GM19395 (cell line): ENCODE results near the gene PTGES3.
"Not testable (repeated sequence)": the region's sequence is repeated elsewhere in the genome, so short reads cannot be mapped to it uniquely, and the experiment has no call there.

Experiments
- ATAC-seq: cut with Tn5 transposase; IDR thresholded peaks from one replicate; pipeline ENCODE4 v1.9.1; 2021; ENCODE audit warnings: mild to moderate bottlenecking, moderate library complexity; ENCODE audit not compliant: unreplicated experiment

Gene PTGES3

DNA sequence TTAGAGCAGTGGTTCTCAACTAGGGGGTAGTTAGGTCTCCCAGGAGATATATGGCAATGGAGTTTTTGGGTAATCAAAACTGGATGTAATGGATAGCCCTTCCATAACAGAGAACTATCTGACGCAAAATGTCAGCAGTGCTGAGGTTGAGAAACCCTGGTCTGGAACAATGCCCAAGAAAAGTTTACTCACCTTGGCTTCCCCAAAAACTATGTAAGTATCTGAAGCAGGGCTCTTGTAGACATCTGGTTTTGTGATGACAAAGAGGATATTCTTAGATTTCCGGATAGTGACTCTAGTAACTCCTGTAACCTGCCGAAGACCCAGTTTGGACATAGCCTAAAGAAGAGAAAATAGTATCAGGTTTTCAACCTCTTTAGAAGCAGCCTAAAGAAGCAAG is 25.3 kb upstream of the PTGES3 start:
- ATAC-seq = no peak

DNA sequence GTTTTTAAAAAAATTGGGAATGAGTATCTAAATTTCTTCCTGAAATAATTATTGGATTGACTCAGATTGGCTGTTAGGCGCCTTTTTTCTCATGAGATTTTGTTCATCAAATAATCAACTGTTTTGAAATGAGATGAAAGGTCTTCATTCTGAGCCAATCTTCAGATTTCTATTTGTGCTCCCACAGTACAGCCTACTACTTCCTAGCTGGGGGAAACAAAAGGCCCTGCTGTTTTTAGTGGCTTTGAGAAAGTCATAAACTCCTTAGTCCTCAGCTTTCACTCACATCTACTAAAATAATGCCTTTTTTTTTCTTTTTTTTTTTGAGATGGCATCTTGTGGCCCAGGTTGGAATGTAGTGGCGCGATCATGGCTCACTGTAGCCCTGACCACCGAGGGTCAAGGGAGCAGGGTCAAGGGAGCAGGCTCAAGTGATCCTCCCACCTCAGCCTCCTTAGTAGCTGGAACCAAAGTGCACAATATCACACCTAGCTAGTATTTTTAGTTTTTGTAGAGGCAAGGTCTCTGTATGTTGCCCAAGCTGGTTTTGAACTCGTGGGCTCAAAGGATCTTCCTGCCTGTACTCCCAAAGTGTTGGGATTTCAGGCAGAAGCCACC is 21.8 kb upstream of the PTGES3 start:
- no peak for ATAC-seq

DNA sequence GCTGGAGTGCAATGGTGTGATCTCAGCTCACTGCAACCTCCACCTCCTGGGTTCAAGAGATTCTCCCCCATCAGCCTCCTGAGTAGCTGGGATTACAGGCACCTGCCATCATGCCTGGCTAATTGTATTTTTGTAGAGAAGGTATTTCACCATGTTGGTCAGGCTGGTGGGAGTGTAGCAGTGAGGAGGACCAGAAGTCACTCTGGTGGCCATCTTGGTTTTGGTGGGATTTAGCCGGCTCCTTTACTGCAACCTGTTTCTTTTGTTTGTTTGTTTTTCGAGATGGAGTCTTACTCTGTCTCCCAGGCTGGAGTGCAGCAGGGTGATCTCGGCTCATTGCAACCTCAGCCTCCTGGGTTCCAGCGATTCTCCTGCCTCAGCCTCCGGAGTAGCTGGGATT is 16.4 kb upstream of the PTGES3 start:
- not testable (repeated sequence) for ATAC-seq

DNA sequence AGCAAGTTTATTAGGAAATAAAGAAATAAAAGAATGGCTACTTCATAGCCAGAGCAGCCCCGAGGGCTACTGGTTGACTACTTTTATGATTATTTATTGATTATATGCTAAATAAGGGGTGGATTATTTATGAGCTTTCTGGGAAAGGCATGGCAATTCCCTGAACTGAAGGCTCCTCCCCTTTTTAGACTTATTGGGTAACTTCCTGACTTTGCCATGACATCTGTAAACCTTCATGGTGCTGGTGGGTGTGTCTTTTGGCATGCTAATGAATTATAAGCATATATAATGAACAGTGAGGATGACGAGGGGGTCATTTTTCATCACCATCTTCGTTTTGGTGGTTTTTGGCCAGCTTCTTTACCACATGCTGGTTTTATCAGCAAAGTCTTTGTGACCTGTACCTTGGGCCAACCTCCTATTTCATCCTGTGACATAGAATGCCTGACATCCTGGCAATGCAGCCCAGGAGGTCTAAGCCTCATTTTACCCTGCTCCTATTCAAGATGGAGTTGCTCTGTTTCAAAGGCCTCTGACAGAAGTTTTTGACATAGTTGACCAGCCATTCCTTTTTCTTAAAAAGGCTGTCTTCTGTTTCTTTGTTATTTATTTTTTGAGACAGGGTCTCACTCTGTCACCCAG is 11.1 kb upstream of the PTGES3 start:
- no peak for ATAC-seq

DNA sequence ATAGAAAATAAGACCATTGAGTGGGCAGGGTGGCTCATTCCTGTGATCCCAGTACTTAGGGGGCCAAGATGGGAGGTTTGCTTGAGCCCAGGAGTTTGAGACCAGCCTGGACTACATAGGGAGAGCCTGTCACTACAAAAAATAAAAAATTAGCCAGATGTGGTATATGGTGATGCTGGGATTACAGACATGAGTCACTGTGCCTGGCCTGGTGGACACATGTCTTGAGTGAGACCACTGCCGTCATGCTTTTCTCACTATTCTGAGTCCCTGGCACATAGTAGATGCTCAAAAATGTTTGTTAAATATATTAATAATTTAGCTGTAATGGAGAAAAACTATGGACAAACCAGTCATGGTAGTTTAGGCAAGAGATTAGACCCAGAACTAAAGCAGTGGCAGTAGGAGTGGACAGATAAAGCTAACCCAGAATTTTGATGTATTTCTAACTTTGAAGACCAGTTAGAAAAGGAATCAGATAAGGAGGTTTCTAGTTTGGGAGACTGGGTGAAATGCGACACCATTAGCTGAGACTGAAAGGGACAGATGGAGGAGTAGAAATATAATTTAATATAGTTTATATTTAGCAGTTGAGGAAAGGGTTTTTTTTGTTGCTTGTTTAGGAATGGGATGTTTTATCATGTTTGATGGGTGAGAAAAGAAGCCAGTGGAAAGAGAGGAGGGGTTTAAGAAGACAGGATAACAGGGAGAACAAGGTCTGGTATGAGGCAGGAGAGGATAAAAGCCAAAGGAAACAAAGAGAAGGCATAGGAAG is 7.4 kb upstream of the PTGES3 start:
- no peak for ATAC-seq

DNA sequence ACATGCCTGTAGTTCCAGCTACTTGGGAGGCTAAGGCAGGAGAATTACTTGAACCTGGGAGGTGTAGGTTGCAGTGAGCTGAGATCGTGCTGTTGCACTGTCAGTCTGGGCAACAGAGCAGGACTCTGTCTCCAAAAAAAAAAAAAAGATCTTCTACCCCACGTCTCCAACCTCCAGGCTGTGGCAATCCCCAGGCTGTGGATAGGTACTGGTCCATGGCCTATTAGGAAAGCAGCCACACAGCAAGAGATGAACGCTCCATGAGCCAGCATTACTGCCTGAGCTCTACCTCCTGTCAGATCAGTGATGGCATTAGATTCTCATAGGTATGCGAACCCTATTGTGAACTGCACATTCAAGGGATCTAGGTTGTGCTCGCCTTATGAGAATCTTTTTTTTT is 6.1 kb upstream of the PTGES3 start:
- ATAC-seq = no peak

DNA sequence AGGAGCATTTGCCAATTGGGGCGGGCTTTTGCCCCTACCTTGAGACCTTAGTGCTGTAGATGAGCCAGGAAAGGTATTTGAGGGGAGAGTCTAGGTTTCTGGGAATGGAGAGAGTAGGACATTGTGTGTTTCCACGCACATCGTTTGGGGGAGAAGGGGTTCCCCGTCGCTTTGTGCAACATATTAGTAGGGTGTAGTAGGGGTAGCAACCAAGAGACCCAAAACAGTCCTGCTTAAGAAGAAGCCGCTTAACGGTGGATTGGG is 694 bp upstream of the PTGES3 start:
- ATAC-seq = no peak

DNA sequence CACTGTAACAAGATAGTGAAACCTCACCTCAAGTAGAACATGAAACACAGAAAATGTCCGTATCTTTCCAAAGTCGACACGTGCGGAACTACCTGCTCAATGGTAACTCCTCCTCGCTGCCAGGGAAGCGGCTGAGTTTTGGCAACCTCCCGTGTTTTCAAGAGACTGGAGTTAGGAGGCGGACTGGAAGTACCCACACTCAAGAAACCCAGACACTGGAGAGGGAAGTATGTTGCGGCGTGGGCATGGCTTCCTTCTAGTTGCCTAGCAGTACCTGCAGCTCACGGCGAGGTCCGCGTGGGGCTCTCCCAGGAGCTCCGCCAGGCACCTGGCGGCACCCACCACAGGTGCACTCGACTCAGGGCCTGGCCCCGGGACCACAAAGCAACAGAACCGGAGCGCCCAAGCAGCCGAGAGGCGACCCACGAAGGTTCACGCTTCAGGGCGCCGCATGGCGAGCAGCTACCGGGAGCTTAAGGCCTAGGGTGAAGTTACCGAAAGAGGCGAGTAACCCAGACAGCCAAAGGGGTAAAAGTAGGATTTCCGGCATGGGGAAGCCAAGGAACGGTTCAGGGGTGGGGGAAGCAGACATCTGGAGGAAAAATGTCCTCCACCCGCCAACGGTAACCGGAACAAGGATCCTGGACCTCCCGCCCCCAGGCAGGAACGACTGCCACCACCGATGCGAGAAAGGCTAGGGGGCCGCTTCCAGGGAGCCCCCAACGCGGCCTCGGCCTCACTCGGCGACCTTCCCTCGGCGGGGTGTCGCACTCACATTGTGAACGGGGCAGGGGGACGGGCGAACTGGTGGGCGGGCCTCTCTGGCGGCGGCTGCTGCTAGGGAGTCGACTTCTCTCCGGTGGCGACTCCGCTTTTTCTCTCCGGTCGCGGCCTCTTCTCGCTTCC is 608 bp downstream of the PTGES3 start:
- ATAC-seq = peak; percentile 16

DNA sequence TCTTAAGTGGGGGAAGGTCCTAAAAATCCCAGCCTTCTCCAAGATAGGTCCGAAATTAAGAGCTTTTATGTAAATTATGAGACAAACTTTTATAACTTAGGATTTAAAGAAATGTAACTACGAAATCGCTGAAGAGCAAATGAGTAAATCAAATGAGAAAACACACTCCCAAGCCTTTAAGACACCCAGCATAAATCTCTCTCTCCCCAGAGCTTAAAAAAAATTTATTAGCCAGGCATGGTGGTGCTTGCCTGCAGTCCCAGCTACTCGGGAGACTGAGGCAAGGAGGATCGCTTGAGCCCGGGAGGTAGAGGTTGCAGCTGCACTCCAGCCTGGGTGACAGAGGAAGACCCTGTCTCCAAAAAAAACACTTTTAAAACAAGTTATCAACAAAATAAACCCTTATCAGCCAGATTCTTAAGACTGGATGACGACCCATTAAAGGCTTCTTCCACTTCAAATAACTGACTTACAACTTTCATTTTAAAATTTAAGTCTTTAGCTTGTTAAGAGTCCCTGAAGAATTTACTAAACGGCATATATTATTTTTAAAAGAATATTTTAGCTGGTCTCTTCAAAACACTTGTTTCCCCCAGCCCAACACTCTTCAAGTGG is 3.2 kb downstream of the PTGES3 start:
- no peak for ATAC-seq

DNA sequence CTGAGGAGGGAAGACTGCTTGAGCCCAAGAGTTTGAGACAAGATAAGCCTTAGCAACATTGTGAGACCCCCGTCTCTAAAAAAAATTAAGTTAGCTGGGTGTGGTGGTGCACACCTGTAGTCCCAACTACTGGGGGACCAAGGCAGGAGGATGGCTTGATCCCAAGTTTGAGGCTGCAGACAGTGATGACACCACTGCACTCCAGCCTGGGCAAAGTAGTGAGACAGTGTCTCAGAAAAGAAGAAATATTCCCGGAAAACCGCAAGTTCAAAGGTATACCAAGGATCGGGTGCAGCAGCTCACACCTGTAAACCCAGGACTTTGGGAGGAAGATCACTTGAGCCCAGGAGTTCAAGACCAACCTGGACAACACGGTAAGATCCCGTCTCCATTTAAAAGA is 5.8 kb downstream of the PTGES3 start:
- no peak for ATAC-seq

DNA sequence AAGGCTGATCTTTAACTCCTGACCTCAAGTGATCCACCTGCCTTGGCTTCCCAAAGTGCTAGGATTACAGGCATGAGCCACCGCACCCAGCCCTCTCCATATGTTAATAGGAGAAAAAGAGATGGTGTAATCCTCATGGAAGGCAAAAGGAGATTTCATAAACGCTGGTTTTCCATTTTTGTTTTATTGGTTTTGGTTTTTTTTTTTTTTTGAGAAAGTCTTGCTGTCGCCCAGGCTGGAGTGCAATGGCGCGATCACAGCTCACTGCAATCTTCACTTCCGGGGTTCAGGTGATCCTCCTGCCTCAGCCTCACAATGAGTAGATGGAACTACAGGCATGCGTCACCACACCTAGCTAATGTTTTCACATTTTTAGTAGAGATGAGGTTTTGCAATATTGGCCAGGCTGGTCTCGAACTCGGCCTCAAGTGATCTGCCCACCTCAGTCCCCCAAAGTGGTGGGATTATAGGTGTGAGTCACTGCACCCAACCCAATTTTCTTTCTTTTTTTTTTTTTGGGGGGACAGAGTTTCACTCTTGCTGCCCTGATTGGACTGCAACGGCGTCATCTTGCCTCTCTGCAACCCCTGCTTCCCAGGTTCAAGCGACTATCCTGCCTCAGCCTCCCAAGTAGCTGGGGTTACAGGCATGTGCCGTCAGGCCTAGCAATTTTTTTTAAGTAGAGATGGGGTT is 8.1 kb downstream of the PTGES3 start:
- ATAC-seq = no peak

DNA sequence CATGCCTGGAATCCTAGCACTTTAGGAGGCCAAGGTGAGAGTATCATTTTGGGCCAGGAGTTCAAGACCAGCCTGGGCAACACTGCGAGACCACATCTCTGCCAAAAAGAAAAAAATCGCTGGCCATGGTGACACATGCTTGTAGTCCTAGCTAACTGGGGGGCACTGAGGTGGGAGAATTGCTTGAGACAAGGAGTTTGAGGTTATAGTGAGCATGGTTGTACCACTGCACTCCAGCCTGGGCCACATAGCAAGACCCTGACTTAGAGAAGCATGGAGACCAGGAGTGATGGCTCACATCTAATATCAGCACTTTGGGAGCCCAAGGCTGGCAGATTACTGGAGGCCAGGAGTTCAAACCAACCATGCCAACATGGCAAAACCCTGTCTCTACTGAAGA is 9.2 kb downstream of the PTGES3 start:
- no peak for ATAC-seq

DNA sequence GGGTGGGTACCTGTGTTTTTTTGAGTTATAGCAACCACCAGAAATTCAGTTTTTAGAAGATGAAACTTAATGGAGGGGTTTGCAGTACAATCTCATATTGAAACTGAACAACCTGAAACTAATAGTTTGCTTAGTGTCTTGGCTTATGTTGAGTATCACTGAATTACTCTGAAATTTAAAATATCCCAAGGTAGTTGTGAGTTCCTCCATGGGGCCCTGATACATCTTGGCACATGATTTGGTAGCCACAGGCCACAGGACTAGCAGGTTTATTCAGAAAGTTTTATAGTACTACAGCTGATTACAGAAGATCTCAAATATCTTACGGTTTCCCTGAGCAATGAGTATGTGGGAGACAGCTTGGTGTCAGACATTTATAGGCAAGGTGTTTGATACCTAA is 10.4 kb downstream of the PTGES3 start:
- ATAC-seq = no peak

DNA sequence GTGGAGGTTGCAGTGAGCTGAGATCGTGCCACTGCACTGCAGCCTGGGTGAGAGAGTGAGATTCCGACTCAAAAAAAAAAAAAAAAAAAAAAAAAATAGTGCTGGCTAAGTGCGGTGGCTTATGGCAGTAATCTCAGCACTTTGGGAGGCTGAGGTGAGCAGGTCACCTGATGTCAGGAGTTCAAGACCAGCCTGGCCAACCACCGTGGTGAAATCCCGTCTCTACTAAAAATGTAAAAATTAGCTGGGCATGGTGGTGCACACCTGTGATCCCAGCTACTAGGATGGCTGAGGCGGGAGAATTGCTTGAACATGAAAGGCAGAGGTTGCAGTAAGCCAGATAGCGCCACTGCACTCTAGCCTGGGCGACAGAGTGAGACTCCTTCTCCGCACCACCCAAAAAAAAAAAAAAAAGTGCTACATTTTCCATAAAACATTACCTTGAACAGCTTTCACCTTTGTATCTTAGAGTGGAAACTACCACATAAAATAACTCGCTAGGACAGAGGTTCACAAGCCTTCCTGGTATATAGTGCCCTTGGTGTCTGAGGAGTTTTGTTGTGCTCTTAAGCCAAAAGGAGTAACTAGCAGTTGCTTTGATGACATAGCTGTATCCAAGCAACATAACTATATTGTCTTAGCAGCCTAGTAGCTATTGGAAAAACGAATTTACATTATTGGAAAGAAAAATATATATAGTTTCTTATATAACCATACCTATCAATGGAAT is 11.1 kb downstream of the PTGES3 start:
- no peak for ATAC-seq

DNA sequence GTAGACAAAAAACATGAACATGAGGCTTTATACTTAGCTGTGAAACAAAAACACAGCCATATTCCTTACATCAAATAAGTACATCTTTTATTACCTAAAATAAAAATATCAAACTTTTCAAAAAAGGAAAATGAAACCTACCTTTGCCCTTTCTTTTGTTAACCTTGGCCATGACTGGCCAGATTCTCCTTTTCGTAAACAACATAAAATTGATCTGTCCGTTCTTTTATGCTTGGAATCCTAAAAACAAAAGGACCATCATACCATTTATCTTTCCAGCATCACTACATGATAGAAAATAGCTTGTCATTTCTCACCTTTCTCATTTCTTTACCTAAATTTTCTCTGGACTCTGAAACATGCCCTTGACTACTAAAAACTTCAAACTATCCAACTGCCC is 16.5 kb downstream of the PTGES3 start:
- no peak for ATAC-seq

DNA sequence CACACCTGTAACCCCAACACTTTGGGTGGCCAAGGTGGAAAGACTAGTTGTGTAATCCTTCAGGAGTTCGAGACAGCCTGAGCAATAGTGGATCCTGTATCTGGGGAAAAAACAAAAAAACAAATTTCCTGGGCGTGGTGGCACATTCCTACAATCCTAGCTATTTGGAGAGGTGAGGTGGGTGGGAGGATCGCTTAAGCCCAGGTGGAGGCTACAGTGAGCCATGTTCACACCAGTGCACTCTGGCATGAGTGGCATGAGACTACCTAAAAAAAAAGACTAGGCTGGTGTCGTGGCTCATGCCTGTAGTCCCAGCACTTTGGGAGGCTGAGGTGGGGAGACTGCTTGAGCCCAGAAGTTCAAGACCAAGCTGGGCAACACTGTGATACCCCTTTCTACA is 17.2 kb downstream of the PTGES3 start:
- ATAC-seq = no peak

DNA sequence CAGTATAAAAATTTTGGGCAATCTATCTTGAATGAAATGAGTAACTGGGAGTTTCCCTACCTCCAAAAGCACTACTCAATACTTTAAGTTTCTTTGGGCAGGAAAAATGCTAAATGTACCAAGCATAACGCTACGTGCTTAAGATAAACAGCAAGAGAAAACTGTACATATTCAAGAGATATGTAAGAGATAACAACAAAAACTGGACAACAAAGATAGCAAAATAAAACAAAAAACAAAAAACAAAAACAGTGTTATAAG is 20.0 kb downstream of the PTGES3 start:
- no peak for ATAC-seq

DNA sequence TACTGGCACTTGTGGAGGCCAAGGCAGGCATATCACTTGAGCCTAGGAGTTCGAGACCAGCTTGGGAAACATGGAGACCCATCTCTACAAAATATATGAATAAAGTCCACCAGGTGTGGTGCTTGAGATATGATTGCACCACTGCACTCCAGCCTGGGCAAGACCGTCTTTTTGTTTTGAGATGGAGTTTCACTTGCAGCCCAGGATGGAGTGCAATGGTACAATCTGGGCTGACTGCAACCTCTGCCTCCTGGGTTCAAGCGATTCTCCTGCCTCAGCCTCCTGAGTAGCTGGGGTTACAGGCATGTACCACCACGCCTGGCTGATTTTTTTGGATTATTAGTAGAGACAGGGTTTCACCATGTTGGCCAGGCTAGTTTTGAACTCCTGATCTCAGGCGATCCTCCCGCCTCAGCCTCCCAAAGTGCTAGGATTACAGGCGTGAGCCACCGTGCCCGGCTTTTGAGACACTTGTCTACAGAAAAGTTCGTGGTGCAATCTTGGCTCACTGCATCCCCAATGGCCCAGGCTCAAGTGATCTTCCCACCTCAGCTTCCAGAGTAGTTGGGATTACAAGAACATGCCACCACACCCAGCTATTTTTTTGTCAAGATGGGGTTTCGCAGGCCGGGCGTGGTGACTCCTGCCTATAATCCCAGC is 26.0 kb downstream of the PTGES3 start:
- no peak for ATAC-seq

DNA sequence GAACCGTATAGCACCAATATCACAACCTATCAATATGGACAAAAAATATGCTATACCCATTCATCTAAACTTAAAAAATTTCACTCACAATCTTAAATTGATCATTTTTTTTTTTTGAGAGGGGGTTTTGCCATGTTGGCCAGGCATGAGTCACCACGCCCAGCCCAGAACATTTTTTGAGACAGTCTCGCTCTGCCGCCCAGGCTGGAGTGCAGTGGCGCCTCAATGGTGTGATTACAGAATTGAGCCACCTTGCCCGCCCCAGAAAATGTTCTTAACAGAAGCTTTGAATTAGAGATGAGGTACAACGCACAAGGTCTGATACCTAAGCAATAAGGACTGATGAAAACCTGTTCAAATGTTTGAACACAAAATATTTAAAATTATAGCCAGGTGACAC is 26.5 kb downstream of the PTGES3 start:
- ATAC-seq = no peak

DNA sequence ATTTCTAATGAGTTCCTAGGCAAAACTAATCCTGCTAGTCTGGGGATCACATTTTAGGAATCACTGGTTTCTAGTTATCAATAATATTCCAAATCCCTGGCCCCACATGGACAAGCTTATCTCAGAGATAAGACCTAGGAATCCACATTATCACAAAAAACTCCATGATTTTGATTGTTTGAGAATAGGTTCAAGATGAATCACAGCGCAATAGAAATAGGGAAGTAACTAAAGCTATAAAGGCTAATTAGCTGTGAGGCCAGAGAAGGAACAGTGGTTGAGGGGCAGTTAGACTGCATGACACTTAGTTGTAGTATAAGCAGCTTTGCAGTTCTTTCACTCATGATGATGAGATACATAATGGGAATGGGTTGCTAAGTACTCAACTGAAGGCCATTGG is 29.2 kb downstream of the PTGES3 start:
- ATAC-seq = no peak
